HG03097 (cell line): ENCODE results near the gene NCOA7.
"Not testable (repeated sequence)": the region's sequence is repeated elsewhere in the genome, so short reads cannot be mapped to it uniquely, and the experiment has no call there.

Source experiments
- ATAC-seq: cut with Tn5 transposase; IDR thresholded peaks from one replicate; pipeline ENCODE4 v1.9.1; 2021; ENCODE audit not compliant: unreplicated experiment, low FRiP score

The NCOA7 gene

GRCh38 chr6:125913864-125914351 is 123.1 kb downstream of the NCOA7 start:
- ATAC-seq: no peak

DNA sequence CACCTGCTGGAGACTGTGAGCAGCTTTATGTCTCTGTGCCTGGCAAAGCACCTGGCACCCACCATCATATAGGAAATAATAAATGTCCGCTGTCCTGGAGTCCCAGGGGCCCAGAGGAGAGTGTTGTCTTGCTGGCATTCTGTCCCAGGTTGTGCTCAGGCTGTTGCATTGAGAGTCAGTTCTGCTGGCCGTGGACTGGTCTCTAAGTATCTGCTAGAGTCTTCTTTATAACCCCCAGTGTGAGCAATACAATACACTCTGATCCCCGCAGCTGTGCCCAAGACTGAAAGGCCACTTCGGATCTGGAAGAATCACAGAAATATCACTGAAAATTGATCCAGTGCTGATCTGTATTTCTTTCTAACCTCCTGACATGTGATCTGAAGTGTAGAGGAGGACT is 127.5 kb downstream of the NCOA7 start:
- ATAC-seq: no peak

GRCh38 chr6:125918681-125919566 is 128.2 kb downstream of the NCOA7 start:
- ATAC-seq: peak; percentile 94

DNA sequence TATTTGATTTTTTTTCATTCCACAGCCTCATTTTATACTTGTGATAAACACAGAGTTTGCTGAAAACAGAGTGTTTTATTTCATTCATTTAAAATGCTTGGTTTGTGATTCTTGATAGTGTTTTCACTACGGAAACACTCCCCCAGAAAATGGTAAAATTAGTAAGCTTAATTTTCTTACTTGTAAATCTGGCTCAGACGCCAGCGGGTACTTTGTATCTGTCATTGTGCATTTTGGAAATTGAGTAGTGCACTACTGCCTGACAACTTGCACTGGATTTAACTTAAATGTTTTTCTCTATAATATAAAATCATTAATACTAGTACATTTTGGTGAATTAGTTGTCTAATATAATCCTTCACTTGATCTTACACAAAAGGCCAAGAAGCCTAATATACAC is 128.9 kb downstream of the NCOA7 start:
- ATAC-seq: no peak

DNA sequence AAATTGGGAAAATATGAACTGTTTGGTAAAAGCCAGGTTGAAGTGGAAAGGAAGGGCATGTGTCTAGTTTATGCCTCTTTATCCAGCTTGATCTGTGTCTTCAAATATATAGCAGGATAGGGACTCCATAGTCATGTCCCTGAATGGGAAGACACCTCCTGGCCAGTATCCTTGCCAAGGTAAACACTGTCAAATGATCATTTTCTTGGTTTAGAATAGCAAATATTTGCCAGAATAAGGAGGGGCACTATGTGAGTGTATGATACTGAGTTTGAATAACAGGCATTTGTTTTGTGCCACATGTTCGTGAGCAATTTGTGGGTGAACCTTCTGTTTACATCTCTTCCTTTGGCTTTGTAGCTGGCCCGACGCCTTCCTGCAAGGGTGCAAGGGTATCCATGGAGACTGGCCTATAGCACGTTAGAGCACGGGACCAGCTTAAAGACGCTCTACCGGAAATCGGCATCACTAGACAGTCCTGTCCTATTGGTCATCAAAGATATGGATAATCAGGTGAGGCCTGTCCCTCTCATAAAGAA is 131.6 kb downstream of the NCOA7 start:
- ATAC-seq: no peak

DNA sequence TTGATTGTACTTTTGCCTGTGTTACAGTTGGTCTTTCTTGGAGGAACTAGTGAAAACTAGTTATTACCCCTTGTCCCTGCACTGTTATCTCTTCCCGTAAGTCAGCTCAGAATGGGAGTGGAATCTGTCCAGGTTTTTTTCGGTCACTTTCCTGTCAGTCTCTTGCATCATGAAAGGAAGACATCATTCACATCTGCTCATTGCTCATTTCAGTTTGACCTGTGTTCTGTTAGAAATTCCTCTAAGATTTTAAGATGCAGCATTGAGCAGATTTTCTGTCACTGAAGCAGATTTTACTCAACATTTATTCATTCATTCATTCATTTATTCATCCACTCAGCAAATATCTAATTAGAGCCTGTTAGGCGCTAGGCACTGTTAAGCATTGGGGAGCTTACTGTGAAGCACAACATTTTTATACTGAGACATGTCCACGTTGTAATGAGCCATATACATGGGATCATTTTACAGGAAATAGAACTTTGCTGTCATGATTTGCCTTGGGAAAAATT is 132.7 kb downstream of the NCOA7 start:
- no peak for ATAC-seq

- no peak for ATAC-seq
Observed at GRCh38 chr6:125924169-125924568, 133.4 kb downstream of the NCOA7 start.

GRCh38 chr6:125924697-125925358 is 134.1 kb downstream of the NCOA7 start:
- ATAC-seq: no peak

DNA sequence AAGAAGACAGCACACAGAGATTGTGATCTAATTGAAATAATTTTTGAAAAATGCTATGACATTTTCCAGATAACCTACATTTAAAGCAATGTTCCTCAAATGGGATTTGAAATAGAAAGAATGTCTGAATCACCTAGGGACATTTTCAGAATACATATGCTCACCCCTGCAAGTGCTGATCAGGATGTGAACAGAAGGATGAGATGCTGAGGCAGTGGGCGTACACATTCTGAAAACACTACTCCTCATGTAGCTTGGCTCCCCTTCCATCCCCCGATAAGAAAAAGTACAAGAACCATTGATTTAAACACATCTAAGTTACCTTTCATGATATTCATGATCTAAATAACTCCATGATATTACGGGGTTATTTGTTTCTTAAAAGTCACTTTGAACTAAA is 136.0 kb downstream of the NCOA7 start:
- ATAC-seq: no peak

- no peak for ATAC-seq
Observed at GRCh38 chr6:125927761-125928160, 137.0 kb downstream of the NCOA7 start.

DNA sequence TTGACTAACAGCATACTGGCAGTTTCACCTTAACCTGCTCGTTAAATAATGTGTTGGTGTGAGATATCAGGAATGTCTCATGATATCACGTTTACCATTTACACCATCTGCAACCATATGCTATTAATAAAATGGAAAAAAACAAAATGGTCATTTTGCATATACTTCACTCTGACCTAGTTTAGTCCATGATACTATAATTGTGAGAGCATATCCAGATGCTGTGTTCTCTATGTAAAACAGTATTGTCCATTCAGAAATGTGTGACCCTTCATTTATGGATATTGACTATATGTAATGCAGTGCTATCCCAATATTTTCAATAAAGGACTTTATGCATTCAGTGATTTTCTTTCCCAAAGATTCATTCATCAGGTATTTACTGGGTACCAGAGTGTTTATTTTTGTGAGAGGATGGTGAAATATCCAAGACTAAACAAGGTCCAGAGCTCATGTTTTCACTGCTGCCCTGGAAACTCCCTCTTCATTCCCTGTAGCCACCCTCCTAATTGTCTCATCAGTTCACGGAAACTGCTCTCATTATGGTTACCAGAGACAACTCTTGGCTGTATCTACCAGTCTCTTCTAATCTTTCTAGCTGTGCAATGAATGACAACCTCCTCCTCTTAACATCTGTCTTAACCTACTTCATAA is 140.1 kb downstream of the NCOA7 start:
- no peak for ATAC-seq

DNA sequence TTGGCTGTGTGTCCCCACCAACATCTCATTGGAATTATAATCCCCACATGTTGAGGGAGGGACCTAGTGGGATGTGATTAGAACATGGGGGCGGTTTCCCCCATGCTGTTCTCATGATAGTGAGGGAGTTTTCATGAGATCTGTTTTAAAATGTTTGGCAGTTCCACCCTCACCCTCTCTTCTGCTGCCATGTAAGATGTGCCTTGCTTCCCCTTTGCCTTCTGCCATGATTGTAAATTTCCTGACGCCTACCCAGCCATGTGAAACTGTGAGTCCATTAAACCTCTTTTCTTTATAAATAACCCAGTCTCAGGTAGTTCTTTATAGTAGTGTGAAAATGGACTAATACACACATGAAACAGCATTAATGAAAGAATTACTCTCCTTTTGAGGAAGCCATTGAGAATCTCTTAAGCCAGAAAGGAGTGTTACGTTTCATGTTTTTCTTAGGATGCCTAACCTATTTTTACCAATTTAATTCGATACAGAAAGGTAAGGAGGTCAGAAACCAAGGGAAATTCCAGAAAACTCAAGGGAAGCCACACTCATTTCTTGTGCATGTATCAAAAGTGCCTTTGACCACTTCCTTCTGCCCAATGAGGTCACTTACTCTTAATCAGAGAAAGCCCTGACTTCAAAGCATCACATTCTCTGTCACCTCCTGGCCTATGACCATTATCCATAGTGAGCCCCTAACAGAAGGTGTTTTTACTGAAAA is 141.1 kb downstream of the NCOA7 start:
- ATAC-seq: peak; percentile 70

DNA sequence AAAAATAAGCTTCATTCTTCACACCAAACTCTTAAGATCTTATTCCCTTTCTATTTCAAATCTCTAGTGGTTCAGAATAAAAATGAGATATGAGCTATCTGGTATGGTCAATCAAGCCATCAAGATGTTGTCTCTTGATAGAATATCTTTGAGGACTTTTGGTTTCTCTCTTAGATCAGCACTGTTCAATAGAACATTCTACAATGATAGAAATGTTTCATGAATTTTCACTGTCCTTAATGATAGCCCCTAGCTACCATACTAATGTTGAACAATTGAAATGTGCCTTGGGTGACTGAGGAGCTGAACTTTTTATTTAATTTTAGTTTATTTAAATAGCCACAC is 141.7 kb downstream of the NCOA7 start:
- peak; percentile 12 for ATAC-seq

- not testable (repeated sequence) for ATAC-seq
Observed at GRCh38 chr6:125935520-125935919, 144.8 kb downstream of the NCOA7 start.

GRCh38 chr6:125939026-125939425 is 148.3 kb downstream of the NCOA7 start:
- no peak for ATAC-seq

DNA sequence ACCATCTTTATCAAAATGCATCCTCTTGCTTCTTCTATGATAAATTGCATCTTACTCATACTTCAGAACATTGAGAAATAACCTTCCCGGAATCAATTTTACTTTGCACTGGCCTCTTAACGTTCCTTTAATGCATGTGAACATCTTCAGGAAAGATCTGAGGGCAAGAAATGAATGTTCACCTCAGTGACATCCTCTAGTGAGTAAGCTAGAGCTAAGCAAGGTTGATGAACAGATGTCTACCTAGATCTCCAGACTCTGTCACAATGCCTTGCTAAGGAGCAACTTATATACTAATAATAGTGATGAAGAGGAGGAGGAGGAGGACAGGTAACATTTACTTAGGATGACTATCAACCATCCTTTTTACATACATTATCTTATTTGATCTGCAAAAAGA is 149.0 kb downstream of the NCOA7 start:
- no peak for ATAC-seq

GRCh38 chr6:125940247-125941041 is 149.7 kb downstream of the NCOA7 start:
- ATAC-seq: no peak

GRCh38 chr6:125942672-125943527 is 152.1 kb downstream of the NCOA7 start:
- no peak for ATAC-seq
